Sigmoid colon (tissue), 7 donors: ENCODE data around the gene KREMEN1. TPM values are rescaled to one million over a fixed set of nuclear protein-coding genes. Genes with fewer than 3 reads are reported as not detected.

ENCODE experiments used
- DNase-seq: peaks from one replicate; pipeline ENCODE4 v3.0.0-alpha.2; 2019
- H3K27ac ChIP-seq, 4 donors: fragments of 200-600 bp; sonication (generic); one replicate each; pipeline ENCODE4 v1.5.1; 2016 to 2019; ENCODE audit warnings: mild to moderate bottlenecking in 1 of 4
- H3K27me3 ChIP-seq, 3 donors: fragments of 200-600 bp; sonication (generic); one replicate each; pipeline ENCODE4 v1.5.1; 2019; ENCODE audit warnings: mild to moderate bottlenecking in 1 of 3
- H3K36me3 ChIP-seq, 4 donors: fragments of 200-600 bp; sonication (generic); one replicate each; pipeline ENCODE4 v1.5.1; 2016 to 2019
- H3K4me1 ChIP-seq, 4 donors: fragments of 200-600 bp; sonication (generic); one replicate each; pipeline ENCODE4 v1.5.1; 2017 to 2019
- H3K4me3 ChIP-seq, 4 donors: fragments of 200-600 bp; sonication (generic); one replicate each; pipeline ENCODE4 v1.5.1; 2017 to 2019; ENCODE audit warnings: mild to moderate bottlenecking in 2 of 4, moderate library complexity in 1 of 4
- H3K9me3 ChIP-seq, 4 donors: fragments of 200-600 bp in 3 of 4; sonication (generic) in 3 of 4; one replicate each; pipeline versions ENCODE4 v1.5.1 to v1.6.1; 2013 to 2019
- EP300 ChIP-seq, 4 donors: sonication (generic); formaldehyde crosslinking; IDR thresholded peaks; one replicate each; pipeline ENCODE4 v1.6.1; 2017; ENCODE audit warnings: antibody characterized with exemption in 4 of 4
- POLR2A ChIP-seq, 2 donors: fragments of 450-650 bp; IDR thresholded peaks; one replicate each; pipeline ENCODE4 v1.6.1; 2016; ENCODE audit warnings: antibody characterized with exemption in 2 of 2, mild to moderate bottlenecking in 2 of 2, moderate library complexity in 2 of 2
- POLR2AphosphoS5 ChIP-seq, 4 donors: sonication (generic); formaldehyde crosslinking; IDR thresholded peaks; one replicate each; pipeline ENCODE4 v1.6.1; 2017; ENCODE audit warnings: antibody characterized with exemption in 4 of 4
- WGBS, 2 donors: extraction: QIAGEN DNeasy Blood & Tissue Kit; methylation state at CpG; one replicate each; pipeline ENCODE4 v1.1.7; 2013; 5-methylcytosine and 5-hydroxymethylcytosine counted together
- intact Hi-C: fragments of 100-400 bp; cut with DNase I; formaldehyde crosslinking; loops from one replicate; pipeline ENCODE4 v1.15.1; 2023
- polyA plus RNA-seq, 3 donors: library from polyadenylated mRNA; stranded (reverse); fragments of 200-250 nt; gene quantifications; one replicate each; pipeline ENCODE4 v1.2.3, GENCODE V29; 2013
- total RNA-seq, 4 donors: library from RNA; depleted of rRNA; stranded (reverse); fragments of >200 nt; gene quantifications; one replicate each; pipeline ENCODE4 v1.1.0, GENCODE V29; 2016
- TF ChIP-seq, protein P1 (sequence below), 4 experiments: fragments of 450-650 bp in 3 of 4; fragments of 200-600 bp in 1 of 4; IDR thresholded peaks; one replicate each; pipeline ENCODE4 v1.5.1; 2016 to 2019; ENCODE audit warnings: antibody characterized with exemption in 4 of 4, mild to moderate bottlenecking in 3 of 4, moderate library complexity in 2 of 4
- donor health status: healthy with polysubstance abuse.
- donor health status: Bipolar disorder and iron deficiency.
- donor health status: healthy.

The KREMEN1 gene
- total and polyA plus RNA-seq, 7 donors, result 4.2 to 13.2 (median 6.7) TPM

DNA sequence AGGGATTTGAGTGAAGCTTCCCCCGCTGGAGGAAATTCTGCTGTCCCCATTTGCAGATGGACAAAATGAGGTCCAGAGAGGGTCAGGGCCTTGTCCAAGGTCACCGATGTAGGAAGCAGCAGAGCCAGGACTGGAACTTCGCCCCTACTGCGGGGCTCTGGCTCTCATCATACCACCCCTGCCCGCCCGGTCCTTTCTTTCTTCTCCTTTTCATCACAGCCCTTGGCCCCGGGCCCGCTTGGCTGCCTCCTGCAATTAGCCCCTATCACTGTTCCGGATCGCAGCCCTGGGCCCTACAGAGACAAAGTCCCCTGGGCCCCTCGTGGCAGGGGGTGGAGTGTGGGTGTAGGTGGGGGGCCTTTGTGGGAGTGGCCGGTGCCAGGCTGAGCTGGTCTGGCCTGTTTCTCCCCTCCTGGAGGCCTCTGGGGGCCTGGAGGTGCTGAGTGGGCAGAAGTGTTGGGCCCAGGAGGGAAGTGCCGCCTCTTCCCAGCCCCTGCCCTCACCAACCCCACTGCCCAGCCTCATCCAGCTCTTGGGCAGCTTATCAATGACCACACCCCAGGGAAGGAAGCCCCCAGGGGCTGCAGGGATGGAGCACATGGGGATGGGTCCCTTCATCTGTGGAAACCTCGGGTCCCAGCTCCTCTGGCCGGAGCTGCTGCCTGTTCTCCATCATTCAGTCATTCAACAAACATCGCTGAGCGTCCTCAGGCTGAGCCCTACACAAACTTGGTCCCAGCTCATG is 136.2 kb downstream of the KREMEN1 start:
- WGBS, 2 donors, result 60 to 61% methylated on average over 17 of the region's 17 CpGs

DNA sequence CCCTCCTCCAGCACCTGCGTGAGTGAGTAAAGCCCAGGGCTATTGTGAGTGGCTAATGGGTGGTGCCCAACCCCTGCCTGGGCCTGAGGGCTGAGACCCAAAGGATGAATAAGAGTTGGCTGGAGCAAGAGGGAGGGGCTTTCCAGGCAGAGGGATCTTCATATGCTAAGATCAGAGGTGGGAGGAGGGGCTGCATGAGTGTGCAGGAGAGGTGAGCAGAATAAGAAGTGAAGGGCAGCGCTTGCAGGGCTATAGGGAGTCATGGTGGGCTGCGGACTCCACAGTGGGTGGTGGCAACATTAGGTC is 136.7 kb downstream of the KREMEN1 start:
- Histone ChIP-seq H3K27ac (no peak overlapping the region), H3K4me1 (peaks cover 0 to 16% (median 9%) of the 10 kb centered on the region in 4 donors), H3K27me3 (peaks cover 0 to 5% (median 5%) of the 10 kb centered on the region in 3 donors), H3K4me3 (no peak overlapping the region), H3K9me3 (no peaks in the 10 kb centered on the region), H3K36me3 (no peaks in the 10 kb centered on the region)
- no peak for DNase-seq
- WGBS, 2 donors, result 89 to 93% methylated on average over 3 of the region's 3 CpGs
- no peak for TF ChIP-seq POLR2A (IDR thresholded peaks at IDR 0.05)
- TF ChIP-seq, protein P1, sequence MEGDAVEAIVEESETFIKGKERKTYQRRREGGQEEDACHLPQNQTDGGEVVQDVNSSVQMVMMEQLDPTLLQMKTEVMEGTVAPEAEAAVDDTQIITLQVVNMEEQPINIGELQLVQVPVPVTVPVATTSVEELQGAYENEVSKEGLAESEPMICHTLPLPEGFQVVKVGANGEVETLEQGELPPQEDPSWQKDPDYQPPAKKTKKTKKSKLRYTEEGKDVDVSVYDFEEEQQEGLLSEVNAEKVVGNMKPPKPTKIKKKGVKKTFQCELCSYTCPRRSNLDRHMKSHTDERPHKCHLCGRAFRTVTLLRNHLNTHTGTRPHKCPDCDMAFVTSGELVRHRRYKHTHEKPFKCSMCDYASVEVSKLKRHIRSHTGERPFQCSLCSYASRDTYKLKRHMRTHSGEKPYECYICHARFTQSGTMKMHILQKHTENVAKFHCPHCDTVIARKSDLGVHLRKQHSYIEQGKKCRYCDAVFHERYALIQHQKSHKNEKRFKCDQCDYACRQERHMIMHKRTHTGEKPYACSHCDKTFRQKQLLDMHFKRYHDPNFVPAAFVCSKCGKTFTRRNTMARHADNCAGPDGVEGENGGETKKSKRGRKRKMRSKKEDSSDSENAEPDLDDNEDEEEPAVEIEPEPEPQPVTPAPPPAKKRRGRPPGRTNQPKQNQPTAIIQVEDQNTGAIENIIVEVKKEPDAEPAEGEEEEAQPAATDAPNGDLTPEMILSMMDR (IDR thresholded peaks at IDR 0.05), result no peak
- no peak for TF ChIP-seq EP300 (IDR thresholded peaks at IDR 0.05)
- no peak for TF ChIP-seq POLR2AphosphoS5 (IDR thresholded peaks at IDR 0.05)
- intact Hi-C loops, result no loop called here

More for the DNA sequence above, 136.2 kb downstream of the KREMEN1 start:
- H3K36me3 ChIP-seq, result no peaks in the 10 kb centered on the region
- intact Hi-C loops, result no loop called here
- no peak for TF ChIP-seq EP300 (IDR thresholded peaks at IDR 0.05)
- TF ChIP-seq, protein P1 (IDR thresholded peaks at IDR 0.05), result no peak
- peaks cover 0 to 5% (median 5%) of the 10 kb centered on the region in 3 donors for H3K27me3 ChIP-seq
- H3K4me1 ChIP-seq, result peaks cover 0 to 16% (median 9%) of the 10 kb centered on the region in 4 donors
- no peak for DNase-seq
- H3K9me3 ChIP-seq, result no peaks in the 10 kb centered on the region
- H3K27ac ChIP-seq, result no peak overlapping the region
- H3K4me3 ChIP-seq, result no peak overlapping the region

DNA sequence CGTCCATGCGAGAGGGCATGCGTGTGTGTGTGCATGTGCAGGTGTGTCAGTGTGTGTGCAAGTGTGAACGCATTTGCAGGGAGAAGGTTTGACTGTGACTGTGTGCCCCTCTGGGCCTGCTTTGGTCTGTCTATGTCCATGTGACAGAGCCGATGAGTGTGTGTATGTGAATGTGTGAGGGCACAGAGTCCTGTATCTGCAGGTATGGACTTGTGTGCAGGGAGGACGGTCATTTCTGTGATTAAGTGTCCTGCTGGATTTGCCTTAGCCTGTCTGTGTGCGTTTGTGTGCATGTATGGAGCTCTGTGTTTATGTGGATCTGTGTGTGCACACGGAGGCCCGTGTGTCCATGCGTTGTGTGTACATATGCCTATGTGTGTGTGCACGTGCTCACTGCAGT is 138.2 kb downstream of the KREMEN1 start:
- H3K9me3 ChIP-seq, result no peaks in the 10 kb centered on the region
- no peak for DNase-seq
- H3K4me3 ChIP-seq, result no peak overlapping the region
- peaks cover 0 to 10% (median 5%) of the 10 kb centered on the region in 4 donors for H3K4me1 ChIP-seq
- intact Hi-C loops, result no loop called here
- TF ChIP-seq, protein P1 (IDR thresholded peaks at IDR 0.05), result no peak
- TF ChIP-seq POLR2AphosphoS5 (IDR thresholded peaks at IDR 0.05) (no peak), EP300 (IDR thresholded peaks at IDR 0.05) (no peak), POLR2A (IDR thresholded peaks at IDR 0.05) (no peak)
- WGBS, 2 donors, result 88 to 90% methylated on average over 11 of the region's 11 CpGs
- peaks cover 0 to 5% (median 4%) of the 10 kb centered on the region in 3 donors for H3K27me3 ChIP-seq
- no peaks in the 10 kb centered on the region for H3K36me3 ChIP-seq
- no peak overlapping the region for H3K27ac ChIP-seq

DNA sequence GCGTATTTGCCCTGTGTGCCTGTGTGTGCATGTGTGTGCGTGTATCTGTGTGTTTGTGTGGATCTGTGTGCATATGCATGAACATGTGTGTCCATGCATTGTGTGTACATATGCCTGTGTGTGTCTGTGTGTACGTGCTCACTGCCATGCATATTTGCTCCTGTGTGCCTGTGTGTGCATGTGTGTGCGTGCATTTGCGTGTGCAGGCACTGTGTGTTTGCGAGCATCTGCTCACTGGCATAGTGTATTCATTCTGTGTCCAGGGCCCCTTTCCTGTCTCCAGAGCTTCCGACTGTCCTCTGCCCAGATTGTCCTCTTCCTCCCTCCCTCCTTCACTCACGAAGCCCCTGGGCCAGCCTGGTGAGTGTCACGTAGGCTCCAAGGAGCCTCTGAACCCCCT is 138.6 kb downstream of the KREMEN1 start:
- TF ChIP-seq, protein P1 (IDR thresholded peaks at IDR 0.05), result no peak
- no peak for TF ChIP-seq POLR2A (IDR thresholded peaks at IDR 0.05)
- no peak for TF ChIP-seq EP300 (IDR thresholded peaks at IDR 0.05)
- TF ChIP-seq POLR2AphosphoS5 (IDR thresholded peaks at IDR 0.05), result no peak
- H3K27me3 ChIP-seq, result peaks cover 0 to under 1% (median 0%) of the 10 kb centered on the region in 3 donors
- H3K27ac ChIP-seq, result no peak overlapping the region
- no peaks in the 10 kb centered on the region for H3K9me3 ChIP-seq
- intact Hi-C loops, result no loop called here
- no peaks in the 10 kb centered on the region for H3K36me3 ChIP-seq
- peaks cover 0 to 6% (median 1%) of the 10 kb centered on the region in 4 donors for H3K4me1 ChIP-seq
- no peak overlapping the region for H3K4me3 ChIP-seq
- DNase-seq, result no peak
- WGBS, 2 donors, result 92 to 94% methylated on average over 9 of the region's 9 CpGs

DNA sequence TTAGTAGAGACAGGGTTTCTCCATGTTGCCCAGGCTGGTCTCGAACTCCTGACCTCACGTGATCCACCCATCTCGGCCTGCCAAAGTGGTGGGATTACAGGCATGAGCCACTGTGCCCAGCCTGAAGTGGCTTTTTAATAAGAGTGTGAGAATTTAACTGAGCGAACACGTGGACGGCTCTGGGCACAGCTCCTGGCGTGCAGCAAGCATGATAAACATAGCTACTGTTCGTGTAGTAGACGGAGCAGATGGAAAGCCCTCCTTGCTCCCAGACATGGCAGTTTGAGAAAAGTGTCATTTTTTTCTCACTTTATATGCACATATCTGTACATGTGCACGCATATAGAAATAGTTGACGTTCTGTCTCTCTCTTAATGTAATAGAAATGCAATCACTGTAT is 139.9 kb downstream of the KREMEN1 start:
- H3K27ac ChIP-seq, result no peak overlapping the region
- H3K4me1 ChIP-seq, result peaks cover 0 to 4% (median 0%) of the 10 kb centered on the region in 4 donors
- H3K27me3 ChIP-seq, result no peaks in the 10 kb centered on the region
- no peaks in the 10 kb centered on the region for H3K9me3 ChIP-seq
- H3K4me3 ChIP-seq, result no peak overlapping the region
- intact Hi-C loops, result no loop called here
- no peak for DNase-seq
- no peaks in the 10 kb centered on the region for H3K36me3 ChIP-seq
- 82 to 85% methylated on average over 11 of the region's 11 CpGs for WGBS, 2 donors
- no peak for TF ChIP-seq POLR2AphosphoS5 (IDR thresholded peaks at IDR 0.05)
- TF ChIP-seq, protein P1 (IDR thresholded peaks at IDR 0.05), result no peak
